ENCODE measurements around the gene CNNM1.

The CNNM1 gene

GRCh38 chr10:99432881-99433280 lies 103.7 kb downstream of the CNNM1 start:
- H3K23ac ChIP-seq (ENCODE audit: low read length in 2 of 2) = no peak overlapping the region
- no peaks in the 10 kb centered on the region for H3K9me3 ChIP-seq (ENCODE audit: control insufficient read depth, low read length)
- peaks cover 33% of the 10 kb centered on the region for H3K79me1 ChIP-seq (replicated peaks; ENCODE audit: low read length, poor library complexity, severe bottlenecking)
- H3K14ac ChIP-seq (ENCODE audit: low read length in 2 of 2) = no peak overlapping the region
- no peak overlapping the region for H4K91ac ChIP-seq (ENCODE audit: low read length)
- WGBS = 88% methylated on average over 6 of the region's 6 CpGs
- no peak for DNase-seq
- H2BK12ac ChIP-seq (ENCODE audit: low read length in 2 of 2) = peak overlapping the region in 1 of 2 experiments; percentile 31
- H2AFZ ChIP-seq (ENCODE audit: low read depth, low read length) = no peak overlapping the region
- H2AK5ac ChIP-seq (ENCODE audit: low read length, severe bottlenecking) = no peak overlapping the region
- no peak overlapping the region for H3K18ac ChIP-seq (ENCODE audit: low read depth in 1 of 2, low read length in 2 of 2)
- H3K4ac ChIP-seq (ENCODE audit: low read depth in 1 of 2, low read length in 2 of 2) = no peak overlapping the region
- no peak overlapping the region for H3K4me2 ChIP-seq (ENCODE audit: low read length, poor library complexity, severe bottlenecking)
- no peak overlapping the region for H3K27ac ChIP-seq (ENCODE audit: low read length, poor library complexity, severe bottlenecking)
- no peak overlapping the region for H2BK15ac ChIP-seq (ENCODE audit: low read depth, poor library complexity, severe bottlenecking)
- no peaks in the 10 kb centered on the region for H3K27me3 ChIP-seq (ENCODE audit: control insufficient read depth in 1 of 2, insufficient read depth in 1 of 2, low read length in 2 of 2)
- H3K4me1 ChIP-seq (ENCODE audit: control insufficient read depth, insufficient read depth, low read depth, low read length) = peaks cover 7% of the 10 kb centered on the region
- H3K36me3 ChIP-seq (ENCODE audit: control insufficient read depth in 1 of 2, insufficient read depth in 2 of 2, low read depth in 1 of 2, low read length in 2 of 2) = peaks cover 0 to 9% of the 10 kb centered on the region in 2 experiments
- no peak overlapping the region for H3K4me3 ChIP-seq (ENCODE audit: insufficient read depth in 1 of 2, low read depth in 1 of 2, low read length in 2 of 2)
- H3K9ac ChIP-seq (ENCODE audit: low read length) = no peak overlapping the region
- H4K8ac ChIP-seq (ENCODE audit: low read length) = peak overlapping the region; percentile 30
- H2BK120ac ChIP-seq (ENCODE audit: low read depth, low read length) = no peak overlapping the region
- no peak overlapping the region for H2BK5ac ChIP-seq (ENCODE audit: low read depth, low read length, poor library complexity, severe bottlenecking)

GRCh38 chr10:99433378-99434020 lies 104.3 kb downstream of the CNNM1 start:
- peaks cover 33% of the 10 kb centered on the region for H3K79me1 ChIP-seq (replicated peaks; ENCODE audit: low read length, poor library complexity, severe bottlenecking)
- H2AK5ac ChIP-seq (ENCODE audit: low read length, severe bottlenecking) = no peak overlapping the region
- no peak overlapping the region for H3K23ac ChIP-seq (ENCODE audit: low read length in 2 of 2)
- no peak overlapping the region for H3K4me3 ChIP-seq (ENCODE audit: insufficient read depth in 1 of 2, low read depth in 1 of 2, low read length in 2 of 2)
- DNase-seq = no peak
- no peak overlapping the region for H3K14ac ChIP-seq (ENCODE audit: low read length in 2 of 2)
- no peak overlapping the region for H2BK5ac ChIP-seq (ENCODE audit: low read depth, low read length, poor library complexity, severe bottlenecking)
- H2BK12ac ChIP-seq (ENCODE audit: low read length in 2 of 2) = peak overlapping the region in 1 of 2 experiments; percentile 18
- no peak overlapping the region for H3K4ac ChIP-seq (ENCODE audit: low read depth in 1 of 2, low read length in 2 of 2)
- no peak overlapping the region for H3K27ac ChIP-seq (ENCODE audit: low read length, poor library complexity, severe bottlenecking)
- no peak overlapping the region for H4K8ac ChIP-seq (ENCODE audit: low read length)
- no peak overlapping the region for H2BK15ac ChIP-seq (ENCODE audit: low read depth, poor library complexity, severe bottlenecking)
- peaks cover 0 to 9% of the 10 kb centered on the region in 2 experiments for H3K36me3 ChIP-seq (ENCODE audit: control insufficient read depth in 1 of 2, insufficient read depth in 2 of 2, low read depth in 1 of 2, low read length in 2 of 2)
- no peak overlapping the region for H2BK120ac ChIP-seq (ENCODE audit: low read depth, low read length)
- H3K9me3 ChIP-seq (ENCODE audit: control insufficient read depth, low read length) = no peaks in the 10 kb centered on the region
- H3K27me3 ChIP-seq (ENCODE audit: control insufficient read depth in 1 of 2, insufficient read depth in 1 of 2, low read length in 2 of 2) = no peaks in the 10 kb centered on the region
- peaks cover 7% of the 10 kb centered on the region for H3K4me1 ChIP-seq (ENCODE audit: control insufficient read depth, insufficient read depth, low read depth, low read length)
- H3K4me2 ChIP-seq (ENCODE audit: low read length, poor library complexity, severe bottlenecking) = no peak overlapping the region
- no peak overlapping the region for H3K9ac ChIP-seq (ENCODE audit: low read length)
- WGBS = 20% methylated on average over 1 of the region's 1 CpG
- H4K91ac ChIP-seq (ENCODE audit: low read length) = no peak overlapping the region
- no peak overlapping the region for H2AFZ ChIP-seq (ENCODE audit: low read depth, low read length)
- no peak overlapping the region for H3K18ac ChIP-seq (ENCODE audit: low read depth in 1 of 2, low read length in 2 of 2)

DNA sequence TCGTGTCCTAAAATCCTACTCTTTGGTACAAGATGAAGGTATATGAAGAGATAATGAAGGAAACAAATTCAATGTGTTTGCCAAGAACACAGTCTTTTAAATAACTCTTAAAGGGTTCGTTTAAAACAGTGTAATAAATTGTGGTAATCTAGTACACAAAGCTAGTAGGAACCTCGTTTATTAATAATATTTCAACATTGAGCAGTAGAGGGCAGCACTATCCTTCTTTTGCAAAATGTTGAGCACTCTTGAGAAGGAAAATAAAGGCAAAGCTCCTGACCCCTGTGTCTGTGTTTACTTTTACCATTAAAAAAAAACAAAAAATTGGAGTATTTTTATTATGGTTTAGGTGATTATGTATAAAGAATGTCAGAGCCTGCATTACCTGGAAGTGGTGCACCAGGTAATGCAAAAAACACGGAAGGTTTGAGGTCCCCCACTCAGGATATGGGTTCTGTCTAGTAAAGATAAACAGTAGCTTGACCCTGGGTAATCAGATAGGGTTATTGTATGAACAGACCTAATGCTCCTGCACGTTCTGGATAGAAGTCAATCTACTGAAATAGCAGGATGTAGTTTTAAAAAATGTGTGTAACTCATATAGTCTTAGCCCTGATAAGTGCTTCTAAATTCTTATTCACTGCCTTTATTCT lies 107.0 kb downstream of the CNNM1 start:
- Histone ChIP-seq H2AFZ (ENCODE audit: low read depth, low read length) (no peak overlapping the region), H3K9me3 (ENCODE audit: control insufficient read depth, low read length) (no peaks in the 10 kb centered on the region), H3K79me1 (replicated peaks; ENCODE audit: low read length, poor library complexity, severe bottlenecking) (peaks cover 25% of the 10 kb centered on the region), H4K8ac (ENCODE audit: low read length) (no peak overlapping the region), H3K23ac (ENCODE audit: low read length in 2 of 2) (no peak overlapping the region), H3K14ac (ENCODE audit: low read length in 2 of 2) (no peak overlapping the region), H3K4me1 (ENCODE audit: control insufficient read depth, insufficient read depth, low read depth, low read length) (peaks cover 2% of the 10 kb centered on the region), H3K4ac (ENCODE audit: low read depth in 1 of 2, low read length in 2 of 2) (no peak overlapping the region), H3K27ac (ENCODE audit: low read length, poor library complexity, severe bottlenecking) (no peak overlapping the region), H2BK12ac (ENCODE audit: low read length in 2 of 2) (no peak overlapping the region), H4K91ac (ENCODE audit: low read length) (no peak overlapping the region), H3K27me3 (ENCODE audit: control insufficient read depth in 1 of 2, insufficient read depth in 1 of 2, low read length in 2 of 2) (no peaks in the 10 kb centered on the region), H3K9ac (ENCODE audit: low read length) (no peak overlapping the region), H3K4me3 (ENCODE audit: insufficient read depth in 1 of 2, low read depth in 1 of 2, low read length in 2 of 2) (no peak overlapping the region), H2BK15ac (ENCODE audit: low read depth, poor library complexity, severe bottlenecking) (no peak overlapping the region), H2BK120ac (ENCODE audit: low read depth, low read length) (no peak overlapping the region), H3K36me3 (ENCODE audit: control insufficient read depth in 1 of 2, insufficient read depth in 2 of 2, low read depth in 1 of 2, low read length in 2 of 2) (peaks cover 0 to 9% of the 10 kb centered on the region in 2 experiments), H3K4me2 (ENCODE audit: low read length, poor library complexity, severe bottlenecking) (no peak overlapping the region), H3K18ac (ENCODE audit: low read depth in 1 of 2, low read length in 2 of 2) (no peak overlapping the region), H2BK5ac (ENCODE audit: low read depth, low read length, poor library complexity, severe bottlenecking) (no peak overlapping the region), H2AK5ac (ENCODE audit: low read length, severe bottlenecking) (no peak overlapping the region)
- peak; percentile 81 for DNase-seq
- 4% methylated on average over 2 of the region's 5 CpGs for WGBS

- Histone ChIP-seq H4K8ac (ENCODE audit: low read length) (no peak overlapping the region), H2AK5ac (ENCODE audit: low read length, severe bottlenecking) (no peak overlapping the region), H2BK12ac (ENCODE audit: low read length in 2 of 2) (no peak overlapping the region), H3K4me1 (ENCODE audit: control insufficient read depth, insufficient read depth, low read depth, low read length) (no peaks in the 10 kb centered on the region), H2BK15ac (ENCODE audit: low read depth, poor library complexity, severe bottlenecking) (no peak overlapping the region), H3K79me1 (replicated peaks; ENCODE audit: low read length, poor library complexity, severe bottlenecking) (peaks cover 13% of the 10 kb centered on the region), H2BK120ac (ENCODE audit: low read depth, low read length) (no peak overlapping the region), H2AFZ (ENCODE audit: low read depth, low read length) (no peak overlapping the region), H3K14ac (ENCODE audit: low read length in 2 of 2) (no peak overlapping the region), H4K91ac (ENCODE audit: low read length) (no peak overlapping the region), H3K4ac (ENCODE audit: low read depth in 1 of 2, low read length in 2 of 2) (no peak overlapping the region), H3K36me3 (ENCODE audit: control insufficient read depth in 1 of 2, insufficient read depth in 2 of 2, low read depth in 1 of 2, low read length in 2 of 2) (peaks cover 0 to 5% of the 10 kb centered on the region in 2 experiments), H3K18ac (ENCODE audit: low read depth in 1 of 2, low read length in 2 of 2) (no peak overlapping the region), H3K9me3 (ENCODE audit: control insufficient read depth, low read length) (no peaks in the 10 kb centered on the region), H3K27ac (ENCODE audit: low read length, poor library complexity, severe bottlenecking) (no peak overlapping the region), H3K9ac (ENCODE audit: low read length) (no peak overlapping the region), H3K4me2 (ENCODE audit: low read length, poor library complexity, severe bottlenecking) (no peak overlapping the region), H2BK5ac (ENCODE audit: low read depth, low read length, poor library complexity, severe bottlenecking) (no peak overlapping the region), H3K4me3 (ENCODE audit: insufficient read depth in 1 of 2, low read depth in 1 of 2, low read length in 2 of 2) (no peak overlapping the region), H3K23ac (ENCODE audit: low read length in 2 of 2) (no peak overlapping the region), H3K27me3 (ENCODE audit: control insufficient read depth in 1 of 2, insufficient read depth in 1 of 2, low read length in 2 of 2) (no peaks in the 10 kb centered on the region)
- WGBS = no CpG with 5 or more reads among the region's 2 CpGs
- DNase-seq = no peak
These were observed 109.7 kb downstream of the CNNM1 start for GRCh38 chr10:99438890-99439289.
